ENCODE results near the gene QRSL1. TPM values are rescaled to one million over a fixed set of nuclear protein-coding genes. Genes with fewer than 3 reads are reported as not detected.

QRSL1 gene
- total RNA-seq, 1 experiment from 2014 or later = 19.0 TPM

DNA sequence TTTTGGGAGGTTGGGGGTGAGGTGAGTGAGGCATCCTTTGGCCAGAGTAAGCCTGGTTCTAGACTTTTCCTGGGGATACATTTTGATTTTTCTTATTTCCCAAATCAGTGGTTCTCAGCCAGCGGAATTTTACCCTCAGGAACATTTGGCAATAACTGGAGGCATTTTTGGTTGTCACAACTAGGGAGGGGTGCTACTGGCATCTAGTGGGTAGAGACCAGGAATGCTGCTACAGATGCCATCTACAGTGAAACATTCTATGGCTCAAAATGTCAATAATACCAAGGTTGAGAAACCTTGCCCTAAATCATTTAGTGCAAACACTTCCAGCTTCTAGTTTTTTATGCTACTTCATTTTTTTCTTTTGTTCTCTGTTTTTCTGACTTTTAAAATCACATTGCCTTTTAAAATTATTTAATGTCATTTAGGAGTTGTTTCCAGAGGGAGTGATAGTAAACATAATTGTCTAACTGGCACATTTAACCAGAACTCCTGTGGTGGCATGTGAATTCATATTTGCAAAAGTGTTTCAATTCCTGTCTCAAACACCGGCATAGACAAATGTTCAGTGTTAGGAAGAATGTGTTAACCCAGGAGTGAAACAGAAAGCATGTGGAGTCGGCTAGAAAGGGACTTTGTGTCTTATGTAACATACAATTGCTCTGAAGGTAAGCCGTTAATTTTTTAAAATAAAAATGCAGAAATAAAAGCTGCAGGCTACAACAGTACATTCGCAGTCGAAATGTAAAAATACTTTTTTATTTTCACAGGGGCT lies 59.0 kb downstream of the QRSL1 start:
- no peaks in the 10 kb centered on the region for H3K9me3 ChIP-seq
- ChIA-PET CTCF (interaction anchor here (1.1 kb wide), 1 partner anchor 79 kb away, joined by 3 read pairs; no protein-coding TSS in a partner anchor), POLR2A (no interaction called here)
- H3K4me1 ChIP-seq = no peaks in the 10 kb centered on the region
- DNase-seq = no peak
- H3K27me3 ChIP-seq (replicated peaks; ENCODE audit: control insufficient read depth, insufficient read depth, low read length) = no peaks in the 10 kb centered on the region
- no peak overlapping the region for H3K4me3 Mint-ChIP-seq (ENCODE audit: unreplicated experiment)
- no peaks in the 10 kb centered on the region for H3K36me3 Mint-ChIP-seq (ENCODE audit: insufficient read depth, unreplicated experiment)
- H3K9me3 Mint-ChIP-seq (ENCODE audit: unreplicated experiment) = no peaks in the 10 kb centered on the region
- no TSS peak for BruUV-seq (replicated peaks)
- H3K27me3 Mint-ChIP-seq (ENCODE audit: insufficient read depth, unreplicated experiment) = no peaks in the 10 kb centered on the region
- H3K36me3 ChIP-seq (ENCODE audit: control insufficient read depth, insufficient read depth, low read length) = no peaks in the 10 kb centered on the region
- TF ChIP-seq, protein P1, sequence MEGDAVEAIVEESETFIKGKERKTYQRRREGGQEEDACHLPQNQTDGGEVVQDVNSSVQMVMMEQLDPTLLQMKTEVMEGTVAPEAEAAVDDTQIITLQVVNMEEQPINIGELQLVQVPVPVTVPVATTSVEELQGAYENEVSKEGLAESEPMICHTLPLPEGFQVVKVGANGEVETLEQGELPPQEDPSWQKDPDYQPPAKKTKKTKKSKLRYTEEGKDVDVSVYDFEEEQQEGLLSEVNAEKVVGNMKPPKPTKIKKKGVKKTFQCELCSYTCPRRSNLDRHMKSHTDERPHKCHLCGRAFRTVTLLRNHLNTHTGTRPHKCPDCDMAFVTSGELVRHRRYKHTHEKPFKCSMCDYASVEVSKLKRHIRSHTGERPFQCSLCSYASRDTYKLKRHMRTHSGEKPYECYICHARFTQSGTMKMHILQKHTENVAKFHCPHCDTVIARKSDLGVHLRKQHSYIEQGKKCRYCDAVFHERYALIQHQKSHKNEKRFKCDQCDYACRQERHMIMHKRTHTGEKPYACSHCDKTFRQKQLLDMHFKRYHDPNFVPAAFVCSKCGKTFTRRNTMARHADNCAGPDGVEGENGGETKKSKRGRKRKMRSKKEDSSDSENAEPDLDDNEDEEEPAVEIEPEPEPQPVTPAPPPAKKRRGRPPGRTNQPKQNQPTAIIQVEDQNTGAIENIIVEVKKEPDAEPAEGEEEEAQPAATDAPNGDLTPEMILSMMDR (IDR thresholded peaks at IDR 0.05; ENCODE audit: insufficient read depth in 1 of 2, low read depth in 1 of 2, low read length in 1 of 2, severe bottlenecking in 1 of 2, unreplicated experiment in 1 of 2) = peak in 1 of 2 experiments; percentile 13
- no peaks in the 10 kb centered on the region for H3K4me1 Mint-ChIP-seq (ENCODE audit: low read depth, unreplicated experiment)
- H3K27ac Mint-ChIP-seq (ENCODE audit: unreplicated experiment) = no peak overlapping the region
- H3K4me3 ChIP-seq (ENCODE audit: low read depth, low read length) = no peak overlapping the region
- intact Hi-C loops (cut with micrococcal nuclease; ENCODE audit: unreplicated experiment) = no loop called here

DNA sequence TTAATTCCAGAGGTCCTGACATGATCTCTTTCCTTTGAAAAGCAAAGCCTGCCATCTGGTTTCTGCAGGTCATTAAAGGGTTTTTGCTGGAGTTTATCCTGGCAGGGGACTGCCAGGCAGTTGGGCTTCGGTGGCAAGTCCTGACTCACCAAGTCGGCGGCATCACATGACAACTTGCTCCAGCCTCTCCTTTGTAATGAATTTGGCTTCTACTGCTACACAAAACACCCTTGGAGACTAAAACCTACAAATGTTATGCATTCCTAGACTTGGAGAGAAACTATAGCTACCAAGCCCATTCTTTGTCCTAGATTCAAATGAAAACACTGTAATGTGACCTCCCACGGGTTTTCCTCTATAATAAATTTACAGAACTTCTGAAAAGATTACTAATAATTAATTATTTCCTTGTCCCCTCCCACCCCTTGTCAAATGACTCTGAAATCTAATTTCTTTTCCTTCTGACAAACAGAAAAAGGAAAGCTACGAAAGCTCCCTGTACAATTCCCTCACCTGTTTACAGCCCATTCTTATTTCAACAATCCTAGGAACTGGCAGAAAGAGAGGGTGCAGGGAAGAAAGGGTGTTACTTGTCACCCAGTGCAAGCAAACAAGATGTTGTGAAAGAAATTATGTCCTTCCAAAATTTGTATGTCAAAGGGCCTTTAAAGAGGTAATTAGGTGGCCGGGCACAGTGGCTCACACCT lies 62.9 kb downstream of the QRSL1 start:
- Mint-ChIP-seq H3K9me3 (ENCODE audit: unreplicated experiment) (no peaks in the 10 kb centered on the region), H3K27ac (ENCODE audit: unreplicated experiment) (no peak overlapping the region), H3K36me3 (ENCODE audit: insufficient read depth, unreplicated experiment) (no peaks in the 10 kb centered on the region), H3K27me3 (ENCODE audit: insufficient read depth, unreplicated experiment) (peaks cover 3% of the 10 kb centered on the region), H3K4me3 (ENCODE audit: unreplicated experiment) (no peak overlapping the region), H3K4me1 (ENCODE audit: low read depth, unreplicated experiment) (no peaks in the 10 kb centered on the region)
- no TSS peak for BruUV-seq (replicated peaks)
- CTCF ChIA-PET = no interaction called here
- POLR2A ChIA-PET = no interaction called here
- no peaks in the 10 kb centered on the region for H3K27me3 ChIP-seq (replicated peaks; ENCODE audit: control insufficient read depth, insufficient read depth, low read length)
- no peak overlapping the region for H3K4me3 ChIP-seq (ENCODE audit: low read depth, low read length)
- intact Hi-C loops (cut with micrococcal nuclease; ENCODE audit: unreplicated experiment) = no loop called here
- DNase-seq = no peak
- no peaks in the 10 kb centered on the region for H3K36me3 ChIP-seq (ENCODE audit: control insufficient read depth, insufficient read depth, low read length)
- no peaks in the 10 kb centered on the region for H3K4me1 ChIP-seq
- TF ChIP-seq, protein P1 (IDR thresholded peaks at IDR 0.05; ENCODE audit: insufficient read depth in 1 of 2, low read depth in 1 of 2, low read length in 1 of 2, severe bottlenecking in 1 of 2, unreplicated experiment in 1 of 2) = no peak
- H3K9me3 ChIP-seq = no peaks in the 10 kb centered on the region

DNA sequence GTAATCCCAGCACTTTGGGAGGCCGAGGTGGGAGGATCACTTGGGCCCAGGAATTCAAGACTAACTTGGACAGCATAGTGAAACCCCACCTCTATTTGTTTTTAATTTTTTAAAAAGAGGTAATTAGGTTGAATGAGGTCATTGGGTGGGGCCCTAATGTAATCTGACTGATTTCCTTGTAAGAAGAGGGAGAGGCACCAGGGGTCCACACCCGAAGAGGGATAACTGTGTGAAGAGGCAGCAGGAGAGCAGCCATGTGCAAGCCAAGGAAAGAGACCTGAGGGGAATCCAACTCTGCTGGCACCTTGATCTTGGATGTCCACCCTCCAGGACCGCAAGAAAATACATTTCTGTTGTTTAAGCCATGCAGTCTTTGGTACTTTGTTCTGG lies 63.4 kb downstream of the QRSL1 start:
- intact Hi-C loops (cut with micrococcal nuclease; ENCODE audit: unreplicated experiment) = no loop called here
- Histone ChIP-seq H3K9me3 (no peaks in the 10 kb centered on the region), H3K4me3 (ENCODE audit: low read depth, low read length) (no peak overlapping the region), H3K36me3 (ENCODE audit: control insufficient read depth, insufficient read depth, low read length) (no peaks in the 10 kb centered on the region), H3K4me1 (no peaks in the 10 kb centered on the region), H3K27me3 (replicated peaks; ENCODE audit: control insufficient read depth, insufficient read depth, low read length) (no peaks in the 10 kb centered on the region)
- CTCF ChIA-PET = interaction anchor here (1.0 kb wide), 1 partner anchor 287 kb away, joined by 3 read pairs; no protein-coding TSS in a partner anchor
- DNase-seq = no peak
- Mint-ChIP-seq H3K27ac (ENCODE audit: unreplicated experiment) (no peak overlapping the region), H3K36me3 (ENCODE audit: insufficient read depth, unreplicated experiment) (no peaks in the 10 kb centered on the region), H3K9me3 (ENCODE audit: unreplicated experiment) (no peaks in the 10 kb centered on the region), H3K4me1 (ENCODE audit: low read depth, unreplicated experiment) (no peaks in the 10 kb centered on the region), H3K27me3 (ENCODE audit: insufficient read depth, unreplicated experiment) (peaks cover 3% of the 10 kb centered on the region), H3K4me3 (ENCODE audit: unreplicated experiment) (no peak overlapping the region)
- POLR2A ChIA-PET = no interaction called here
- TF ChIP-seq, protein P1 (IDR thresholded peaks at IDR 0.05; ENCODE audit: insufficient read depth in 1 of 2, low read depth in 1 of 2, low read length in 1 of 2, severe bottlenecking in 1 of 2, unreplicated experiment in 1 of 2) = no peak
- BruUV-seq (replicated peaks) = no TSS peak
